Sigmoid colon (tissue), 7 donors: ENCODE measurements around the gene OTUD3. TPM values are rescaled to one million over a fixed set of nuclear protein-coding genes. Genes with fewer than 3 reads are reported as not detected.

Experiments
- DNase-seq: peaks from one replicate; pipeline ENCODE4 v3.0.0-alpha.2; 2019
- H3K27ac ChIP-seq, 4 donors: fragments of 200-600 bp; sonication (generic); one replicate each; pipeline ENCODE4 v1.5.1; 2016 to 2019; ENCODE audit warnings: mild to moderate bottlenecking in 1 of 4
- H3K27me3 ChIP-seq, 3 donors: fragments of 200-600 bp; sonication (generic); one replicate each; pipeline ENCODE4 v1.5.1; 2019; ENCODE audit warnings: mild to moderate bottlenecking in 1 of 3
- H3K36me3 ChIP-seq, 4 donors: fragments of 200-600 bp; sonication (generic); one replicate each; pipeline ENCODE4 v1.5.1; 2016 to 2019
- H3K4me1 ChIP-seq, 4 donors: fragments of 200-600 bp; sonication (generic); one replicate each; pipeline ENCODE4 v1.5.1; 2017 to 2019
- H3K4me3 ChIP-seq, 4 donors: fragments of 200-600 bp; sonication (generic); one replicate each; pipeline ENCODE4 v1.5.1; 2017 to 2019; ENCODE audit warnings: mild to moderate bottlenecking in 2 of 4, moderate library complexity in 1 of 4
- H3K9me3 ChIP-seq, 4 donors: fragments of 200-600 bp in 3 of 4; sonication (generic) in 3 of 4; one replicate each; pipeline versions ENCODE4 v1.5.1 to v1.6.1; 2013 to 2019
- CTCF ChIP-seq, 4 experiments: fragments of 450-650 bp in 3 of 4; fragments of 200-600 bp in 1 of 4; IDR thresholded peaks; one replicate each; pipeline ENCODE4 v1.5.1; 2016 to 2019; ENCODE audit warnings: antibody characterized with exemption in 4 of 4, mild to moderate bottlenecking in 3 of 4, moderate library complexity in 2 of 4
- EP300 ChIP-seq, 4 donors: sonication (generic); formaldehyde crosslinking; IDR thresholded peaks; one replicate each; pipeline ENCODE4 v1.6.1; 2017; ENCODE audit warnings: antibody characterized with exemption in 4 of 4
- POLR2A ChIP-seq, 2 donors: fragments of 450-650 bp; IDR thresholded peaks; one replicate each; pipeline ENCODE4 v1.6.1; 2016; ENCODE audit warnings: antibody characterized with exemption in 2 of 2, mild to moderate bottlenecking in 2 of 2, moderate library complexity in 2 of 2
- POLR2AphosphoS5 ChIP-seq, 4 donors: sonication (generic); formaldehyde crosslinking; IDR thresholded peaks; one replicate each; pipeline ENCODE4 v1.6.1; 2017; ENCODE audit warnings: antibody characterized with exemption in 4 of 4
- whole genome bisulfite sequencing, 2 donors: extraction: QIAGEN DNeasy Blood & Tissue Kit; methylation state at CpG; one replicate each; pipeline ENCODE4 v1.1.7; 2013; 5-methylcytosine and 5-hydroxymethylcytosine counted together
- intact Hi-C: fragments of 100-400 bp; cut with DNase I; formaldehyde crosslinking; loops from one replicate; pipeline ENCODE4 v1.15.1; 2023
- polyA plus RNA-seq, 3 donors: library from polyadenylated mRNA; stranded (reverse); fragments of 200-250 nt; gene quantifications; one replicate each; pipeline ENCODE4 v1.2.3, GENCODE V29; 2013
- total RNA-seq, 4 donors: library from RNA; depleted of rRNA; stranded (reverse); fragments of >200 nt; gene quantifications; one replicate each; pipeline ENCODE4 v1.1.0, GENCODE V29; 2016
- donor health status: healthy with polysubstance abuse.
- donor health status: Bipolar disorder and iron deficiency.
- donor health status: healthy.

The OTUD3 gene
- total and polyA plus RNA-seq, 7 donors, result 0.60 to 9.2 (median 5.4) TPM

GRCh38 chr1:19938472-19938871 is 56.3 kb downstream of the OTUD3 start:
- TF ChIP-seq EP300 (IDR thresholded peaks at IDR 0.05), result no peak
- TF ChIP-seq CTCF (IDR thresholded peaks at IDR 0.05), result no peak
- TF ChIP-seq POLR2A (IDR thresholded peaks at IDR 0.05), result no peak
- no peak for TF ChIP-seq POLR2AphosphoS5 (IDR thresholded peaks at IDR 0.05)
- no peak overlapping the region for H3K4me3 ChIP-seq
- DNase-seq, result no peak
- no peaks in the 10 kb centered on the region for H3K27me3 ChIP-seq
- H3K27ac ChIP-seq, result no peak overlapping the region
- 89 to 92% methylated on average over 1 of the region's 1 CpG for WGBS, 2 donors
- H3K9me3 ChIP-seq, result no peaks in the 10 kb centered on the region
- no peaks in the 10 kb centered on the region for H3K4me1 ChIP-seq
- H3K36me3 ChIP-seq, result no peaks in the 10 kb centered on the region
- intact Hi-C loops, result no loop called here

- WGBS, 2 donors, result 69 to 71% methylated on average over 7 of the region's 7 CpGs
- DNase-seq, result no peak
- Histone ChIP-seq H3K27ac (no peak overlapping the region), H3K4me3 (no peak overlapping the region), H3K36me3 (no peaks in the 10 kb centered on the region), H3K9me3 (no peaks in the 10 kb centered on the region), H3K4me1 (no peaks in the 10 kb centered on the region), H3K27me3 (no peaks in the 10 kb centered on the region)
- TF ChIP-seq POLR2AphosphoS5 (IDR thresholded peaks at IDR 0.05), result no peak
- no peak for TF ChIP-seq CTCF (IDR thresholded peaks at IDR 0.05)
- TF ChIP-seq EP300 (IDR thresholded peaks at IDR 0.05), result no peak
- no peak for TF ChIP-seq POLR2A (IDR thresholded peaks at IDR 0.05)
- intact Hi-C loops, result no loop called here
These were observed 58.5 kb downstream of the OTUD3 start for GRCh38 chr1:19940486-19941205.

DNA sequence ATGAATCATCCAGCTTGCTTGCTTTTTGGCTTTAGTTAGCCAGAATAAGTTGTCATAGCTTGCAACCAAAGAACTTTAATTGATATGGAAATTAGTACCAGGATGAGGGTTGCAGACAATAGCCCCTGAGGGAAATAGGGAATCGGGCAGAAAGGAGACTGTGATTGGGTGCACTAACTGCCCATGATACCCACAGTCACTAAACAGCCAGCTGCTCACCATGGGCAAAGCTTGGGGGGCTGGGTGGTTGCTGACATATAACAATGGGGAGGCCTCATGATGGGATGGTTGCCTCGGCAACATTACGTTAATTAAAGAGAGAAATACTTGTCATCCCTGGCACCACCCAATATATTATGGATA is 59.0 kb downstream of the OTUD3 start:
- no peak for TF ChIP-seq CTCF (IDR thresholded peaks at IDR 0.05)
- TF ChIP-seq POLR2A (IDR thresholded peaks at IDR 0.05), result no peak
- TF ChIP-seq EP300 (IDR thresholded peaks at IDR 0.05), result no peak
- TF ChIP-seq POLR2AphosphoS5 (IDR thresholded peaks at IDR 0.05), result no peak
- Histone ChIP-seq H3K27me3 (no peaks in the 10 kb centered on the region), H3K9me3 (no peaks in the 10 kb centered on the region), H3K4me1 (no peaks in the 10 kb centered on the region), H3K27ac (no peak overlapping the region), H3K36me3 (no peaks in the 10 kb centered on the region), H3K4me3 (no peak overlapping the region)
- intact Hi-C loops, result no loop called here
- 92% methylated on average over 3 of the region's 3 CpGs for WGBS, 2 donors
- no peak for DNase-seq

DNA sequence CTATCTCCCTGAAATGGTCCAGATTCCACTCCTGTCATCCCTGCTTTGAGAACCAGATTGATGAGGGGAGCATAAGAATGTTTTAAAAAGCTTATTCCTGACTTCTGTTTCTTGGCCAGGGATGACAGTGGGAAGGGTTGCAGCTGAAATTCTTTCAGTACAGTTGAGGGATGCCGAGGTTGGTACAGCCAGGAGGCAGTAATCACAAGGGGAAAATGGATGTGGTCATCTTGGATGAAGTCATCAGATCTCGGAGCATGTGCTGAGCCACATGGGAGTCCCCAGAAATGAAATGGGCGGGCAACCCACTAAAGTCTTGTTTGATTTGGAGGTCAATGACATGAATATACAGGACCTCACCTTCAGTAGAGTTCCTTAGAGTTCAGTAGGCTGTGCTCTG is 59.9 kb downstream of the OTUD3 start:
- Histone ChIP-seq H3K36me3 (no peaks in the 10 kb centered on the region), H3K27ac (no peak overlapping the region), H3K4me1 (no peaks in the 10 kb centered on the region), H3K4me3 (no peak overlapping the region), H3K27me3 (no peaks in the 10 kb centered on the region), H3K9me3 (no peaks in the 10 kb centered on the region)
- TF ChIP-seq POLR2A (IDR thresholded peaks at IDR 0.05) (no peak), POLR2AphosphoS5 (IDR thresholded peaks at IDR 0.05) (no peak), EP300 (IDR thresholded peaks at IDR 0.05) (no peak), CTCF (IDR thresholded peaks at IDR 0.05) (no peak)
- intact Hi-C loops, result no loop called here
- no peak for DNase-seq
- 77 to 79% methylated on average over 3 of the region's 3 CpGs for WGBS, 2 donors

- Histone ChIP-seq H3K36me3 (no peaks in the 10 kb centered on the region), H3K4me3 (no peak overlapping the region), H3K27me3 (no peaks in the 10 kb centered on the region), H3K27ac (no peak overlapping the region), H3K9me3 (no peaks in the 10 kb centered on the region), H3K4me1 (no peaks in the 10 kb centered on the region)
- 93 to 96% methylated on average over 2 of the region's 2 CpGs for WGBS, 2 donors
- DNase-seq, result no peak
- no peak for TF ChIP-seq EP300 (IDR thresholded peaks at IDR 0.05)
- TF ChIP-seq POLR2AphosphoS5 (IDR thresholded peaks at IDR 0.05), result no peak
- no peak for TF ChIP-seq POLR2A (IDR thresholded peaks at IDR 0.05)
- no peak for TF ChIP-seq CTCF (IDR thresholded peaks at IDR 0.05)
- intact Hi-C loops, result no loop called here
These were observed 60.5 kb downstream of the OTUD3 start for GRCh38 chr1:19942657-19943056.
